ENCODE data around the gene SLC35A1. TPM values are rescaled to one million over a fixed set of nuclear protein-coding genes. Genes with fewer than 3 reads are reported as not detected.
"Not testable (repeated sequence)": the region's sequence is repeated elsewhere in the genome, so short reads cannot be mapped to it uniquely, and the experiment has no call there.

The SLC35A1 gene, protein sequence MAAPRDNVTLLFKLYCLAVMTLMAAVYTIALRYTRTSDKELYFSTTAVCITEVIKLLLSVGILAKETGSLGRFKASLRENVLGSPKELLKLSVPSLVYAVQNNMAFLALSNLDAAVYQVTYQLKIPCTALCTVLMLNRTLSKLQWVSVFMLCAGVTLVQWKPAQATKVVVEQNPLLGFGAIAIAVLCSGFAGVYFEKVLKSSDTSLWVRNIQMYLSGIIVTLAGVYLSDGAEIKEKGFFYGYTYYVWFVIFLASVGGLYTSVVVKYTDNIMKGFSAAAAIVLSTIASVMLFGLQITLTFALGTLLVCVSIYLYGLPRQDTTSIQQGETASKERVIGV
- 20.7 TPM for total RNA-seq

- DNase-seq (ENCODE audit: low spot score), result peak; percentile 84
These were observed at the start of gene SLC35A1 for GRCh38 chr6:87472525-87473418. TSS of gene SLC35A1 (plus strand) at chr6:87472974. CDS start at chr6:87473004, 30 bp downstream.

DNA sequence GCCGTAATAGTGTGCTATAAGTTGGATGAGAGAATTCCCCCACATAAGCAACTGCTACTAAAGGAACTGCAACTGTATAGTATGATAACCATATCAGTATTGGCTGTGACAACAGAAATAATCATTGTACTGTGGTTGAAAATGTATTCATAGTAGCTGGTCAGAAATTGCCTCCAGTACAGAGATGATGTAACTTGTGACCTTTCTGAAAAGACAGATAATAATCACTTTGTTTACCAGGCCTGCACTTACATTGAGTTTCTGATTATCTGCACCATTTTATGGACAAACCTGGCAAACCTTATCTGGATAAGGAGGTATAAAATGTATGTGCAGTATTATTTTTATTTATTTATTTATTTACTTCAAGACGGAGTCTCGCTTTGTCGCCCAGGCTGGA, 46.0 kb upstream of the SLC35A1 start:
- DNase-seq (ENCODE audit: low spot score), result no peak

DNA sequence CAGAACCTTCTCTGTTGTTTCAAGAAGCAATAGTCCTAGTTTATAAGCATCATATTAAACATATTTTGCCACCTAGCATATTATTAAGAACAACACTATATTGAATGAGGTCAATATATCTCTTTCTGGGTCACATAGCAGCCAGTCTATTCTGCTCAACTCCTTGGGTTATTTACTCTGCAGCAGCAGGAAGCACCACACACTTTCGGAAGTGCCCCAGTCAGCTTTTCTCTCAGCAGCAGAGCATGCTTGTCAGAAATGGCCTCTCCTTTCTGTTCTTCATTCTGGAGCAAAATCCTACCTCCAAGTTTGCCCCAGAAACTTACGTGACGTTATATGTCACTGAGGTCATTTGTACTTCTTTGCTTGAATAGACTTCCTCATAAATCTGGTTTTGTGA, 42.3 kb upstream of the SLC35A1 start:
- no peak for DNase-seq (ENCODE audit: low spot score)

- no peak for DNase-seq (ENCODE audit: low spot score)
These were observed 41.5 kb upstream of the SLC35A1 start for GRCh38 chr6:87431263-87431662.

DNA sequence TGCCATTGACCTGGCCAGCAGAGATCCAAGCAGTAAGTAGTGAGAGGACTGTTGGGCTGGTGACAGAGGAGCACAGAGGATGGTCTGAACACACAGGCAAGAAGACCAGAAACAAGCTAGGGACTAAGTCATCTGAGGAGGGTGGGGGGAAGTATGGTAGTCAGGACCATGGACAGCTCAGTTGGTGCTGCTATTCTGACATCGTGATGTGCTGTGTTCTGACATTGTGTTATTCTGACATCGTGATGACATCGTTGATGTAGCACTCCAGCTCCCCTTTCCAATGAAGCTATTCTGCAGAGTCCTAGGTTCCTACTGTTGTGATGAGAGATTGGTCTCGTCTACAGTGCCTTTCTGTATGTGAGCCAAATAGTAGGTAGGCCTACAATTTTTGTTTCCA, 36.3 kb upstream of the SLC35A1 start:
- DNase-seq (ENCODE audit: low spot score), result peak; percentile 57

GRCh38 chr6:87441711-87442110, 31.1 kb upstream of the SLC35A1 start:
- DNase-seq (ENCODE audit: low spot score), result no peak

DNA sequence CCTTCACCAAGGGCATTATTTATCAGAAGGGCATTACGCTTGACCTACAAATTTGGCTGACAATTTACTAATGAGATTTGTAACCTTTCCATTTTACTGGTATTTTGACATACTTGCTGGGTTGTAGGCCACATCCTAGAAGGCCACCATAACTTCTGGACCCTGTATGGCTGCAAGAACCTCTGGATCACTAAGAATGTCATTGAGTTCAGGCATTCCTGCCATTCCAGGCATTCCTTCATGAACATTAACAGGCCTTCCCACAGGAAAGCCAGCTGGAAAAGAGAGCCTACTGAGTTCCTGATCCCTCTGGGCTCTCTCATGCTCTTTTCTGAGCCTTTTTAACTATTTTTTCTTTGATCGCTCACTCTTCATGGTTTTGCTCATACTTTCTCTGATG, 28.4 kb upstream of the SLC35A1 start:
- no peak for DNase-seq (ENCODE audit: low spot score)

GRCh38 chr6:87465051-87465450, 7.7 kb upstream of the SLC35A1 start:
- DNase-seq (ENCODE audit: low spot score), result no peak

DNA sequence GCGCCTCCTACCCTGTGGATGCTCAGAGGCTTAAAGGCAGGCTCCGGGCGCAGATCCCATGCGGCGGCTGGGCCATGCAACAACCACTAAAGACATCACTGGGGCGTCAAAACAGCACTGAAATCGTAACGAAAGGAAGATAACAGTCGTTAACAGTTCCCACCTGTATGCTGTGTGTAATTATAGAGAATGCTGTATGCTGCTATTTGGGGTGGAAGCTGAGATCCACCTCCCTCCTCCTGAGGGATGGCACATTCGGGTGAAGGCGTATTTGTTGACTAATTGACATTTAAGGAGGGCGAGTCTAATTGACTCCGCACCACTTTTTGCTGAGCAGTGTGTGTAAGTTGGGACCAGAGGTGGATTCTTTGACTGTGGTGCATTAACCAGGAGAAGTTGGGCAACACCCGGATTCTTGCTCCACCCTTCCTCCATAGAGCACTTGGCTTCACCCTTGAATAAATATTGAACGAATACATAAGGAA, 687 bp downstream of the SLC35A1 start:
- no peak for DNase-seq (ENCODE audit: low spot score)

DNA sequence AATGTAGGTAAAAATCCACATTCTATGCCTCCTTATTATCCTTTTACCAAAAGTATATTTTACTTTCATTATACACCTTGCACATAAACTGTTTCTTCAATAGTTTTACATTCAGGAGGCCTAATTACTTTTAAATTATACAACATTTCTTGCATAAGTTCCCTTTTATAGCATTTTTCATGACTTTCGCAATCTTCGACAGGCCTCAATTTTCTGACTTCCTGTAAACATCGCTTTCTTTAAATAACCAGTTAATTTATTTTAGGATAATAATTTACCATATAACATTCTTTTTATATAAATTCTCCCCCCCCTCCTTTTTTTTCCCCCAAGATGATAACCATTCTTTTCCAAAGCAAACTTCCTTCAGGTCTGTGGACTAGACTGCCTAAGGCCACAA, 9.2 kb downstream of the SLC35A1 start:
- no peak for DNase-seq (ENCODE audit: low spot score)

- DNase-seq (ENCODE audit: low spot score), result no peak
These were observed 9.6 kb downstream of the SLC35A1 start for GRCh38 chr6:87482366-87482765.

DNA sequence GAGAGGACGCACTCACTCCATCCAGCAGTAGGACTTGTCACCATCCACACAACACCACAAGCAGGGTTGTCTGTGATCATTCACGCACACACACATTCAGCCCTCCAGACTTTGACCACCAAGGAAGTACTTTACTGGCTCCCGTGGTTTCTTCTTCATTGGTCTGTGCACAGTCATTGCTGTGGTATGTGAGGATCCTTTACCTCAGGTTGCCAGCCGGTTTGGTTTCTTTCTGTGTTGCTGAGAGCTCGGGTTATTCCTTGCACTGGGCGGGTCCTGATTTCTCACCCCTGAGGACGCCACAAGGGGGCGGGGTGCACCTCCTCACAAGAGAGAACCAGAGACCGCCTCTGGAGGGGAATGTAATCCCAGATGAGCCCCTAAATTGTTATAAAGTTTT, 11.2 kb downstream of the SLC35A1 start:
- no peak for DNase-seq (ENCODE audit: low spot score)

DNA sequence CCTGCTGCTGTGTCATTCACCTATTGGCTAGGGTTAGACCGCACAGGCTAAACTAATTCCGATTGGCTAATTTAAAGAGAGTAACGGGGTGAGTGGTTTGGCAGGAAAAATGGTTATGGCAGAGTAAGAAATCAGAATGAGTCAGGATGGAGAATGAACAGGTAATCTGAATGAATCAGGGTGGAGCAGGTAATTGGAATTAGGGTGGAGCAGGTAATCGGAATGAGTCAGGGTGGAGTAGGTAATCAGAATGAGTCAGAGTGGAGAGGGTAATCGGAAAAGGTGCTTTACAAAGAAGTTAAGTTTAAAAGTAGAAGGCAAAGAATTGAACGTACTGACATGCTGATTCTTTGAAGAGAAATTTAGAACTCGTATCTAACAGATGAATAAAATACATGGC, 11.7 kb downstream of the SLC35A1 start:
- DNase-seq (ENCODE audit: low spot score), result no peak

GRCh38 chr6:87487555-87487954, 14.8 kb downstream of the SLC35A1 start:
- DNase-seq (ENCODE audit: low spot score), result no peak

GRCh38 chr6:87489326-87489725, 16.6 kb downstream of the SLC35A1 start:
- not testable (repeated sequence) for DNase-seq (ENCODE audit: low spot score)

- no peak for DNase-seq (ENCODE audit: low spot score)
These were observed 22.1 kb downstream of the SLC35A1 start for GRCh38 chr6:87494761-87495422.

DNA sequence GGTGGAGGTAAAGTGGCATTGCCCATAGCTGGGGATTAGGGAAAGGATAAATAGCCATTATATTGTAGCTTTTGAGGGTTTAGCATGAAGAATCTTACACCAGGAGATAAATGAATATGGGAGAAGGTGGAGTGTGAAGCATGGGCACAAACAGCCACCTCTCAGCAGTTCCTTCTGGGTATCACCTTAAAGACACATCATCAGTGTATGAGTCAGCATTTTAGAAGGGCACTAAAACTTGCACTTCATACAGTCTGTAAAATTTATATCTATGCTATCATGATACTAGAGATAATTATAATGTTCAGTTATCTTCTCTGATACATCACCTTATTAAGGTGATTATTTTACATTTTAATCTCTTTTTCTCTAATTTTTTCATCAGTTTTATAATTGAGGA, 25.3 kb downstream of the SLC35A1 start:
- DNase-seq (ENCODE audit: low spot score), result no peak

DNA sequence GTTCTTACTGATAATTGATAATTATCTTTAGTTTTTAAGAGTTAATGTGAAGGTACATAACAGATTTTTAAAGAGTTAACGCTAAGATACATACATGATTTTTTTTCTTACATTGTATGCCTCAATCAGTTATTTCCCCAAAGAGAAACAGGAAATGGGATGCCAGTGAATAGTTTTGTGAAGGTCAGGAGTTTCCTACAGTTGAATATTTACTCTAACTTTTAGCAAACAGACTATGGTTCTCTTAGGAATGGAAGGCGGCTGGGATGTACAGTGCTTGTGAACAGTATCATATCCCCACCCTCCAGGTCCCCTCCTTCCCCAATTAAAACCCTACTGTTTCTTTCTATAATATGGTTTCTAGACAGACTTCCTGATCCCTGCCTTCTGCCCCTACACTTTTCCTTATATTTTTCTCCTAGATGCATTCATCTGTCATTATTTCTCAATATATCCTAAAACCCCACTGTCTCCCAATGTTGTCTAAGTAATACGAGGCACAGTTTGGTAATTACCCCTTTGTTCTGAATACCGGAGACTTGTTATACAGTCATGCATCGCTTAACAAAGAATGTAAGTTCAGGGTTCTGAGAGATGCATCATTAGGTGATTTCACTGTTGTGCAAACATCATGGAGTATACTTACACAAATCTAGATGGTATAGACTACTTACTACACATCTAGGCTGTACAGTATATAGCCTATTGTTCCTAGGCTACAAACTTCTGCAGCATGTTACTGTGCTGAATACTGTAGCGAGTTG, 29.2 kb downstream of the SLC35A1 start:
- DNase-seq (ENCODE audit: low spot score), result no peak

DNA sequence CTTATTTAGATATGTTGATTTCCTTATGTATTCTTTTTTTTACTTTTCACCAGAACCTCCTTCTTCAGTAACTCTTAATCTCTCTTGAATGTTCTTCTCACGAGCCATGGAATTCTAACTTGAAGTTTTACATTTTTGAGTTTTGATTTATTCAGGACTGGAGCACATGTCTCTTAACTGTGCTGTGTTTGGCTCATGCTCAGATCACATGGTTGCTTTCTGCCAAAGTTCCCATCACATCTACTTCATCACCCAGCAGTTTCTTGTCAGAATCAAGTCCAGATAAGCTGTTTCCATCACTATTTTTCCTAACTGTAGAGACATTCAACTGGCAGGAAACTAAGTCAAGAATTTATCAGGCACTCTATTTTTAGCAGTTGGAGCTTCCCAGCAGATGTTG, 31.7 kb downstream of the SLC35A1 start:
- DNase-seq (ENCODE audit: low spot score), result no peak

- no peak for DNase-seq (ENCODE audit: low spot score)
These were observed 42.1 kb downstream of the SLC35A1 start for GRCh38 chr6:87514831-87515230.

GRCh38 chr6:87518453-87518852, 45.7 kb downstream of the SLC35A1 start:
- no peak for DNase-seq (ENCODE audit: low spot score)

DNA sequence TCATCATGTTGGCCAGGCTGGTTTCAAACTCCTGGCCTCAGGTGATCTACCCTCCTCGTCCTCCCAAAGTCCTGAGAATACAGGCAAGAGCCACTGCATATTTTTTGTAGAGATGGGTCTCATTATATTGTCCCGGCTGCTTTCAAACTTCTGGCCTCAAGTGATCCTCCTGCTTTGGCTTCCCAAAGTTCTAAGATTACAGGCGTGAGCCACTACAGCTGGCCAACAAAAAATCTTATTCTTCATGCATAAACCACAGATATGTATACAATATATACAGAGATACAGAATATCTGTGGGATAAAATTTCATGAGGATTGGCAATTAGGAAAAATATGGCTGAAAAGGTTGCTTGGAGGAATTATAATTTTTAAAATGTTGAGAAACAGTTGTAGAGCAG, 49.9 kb downstream of the SLC35A1 start:
- no peak for DNase-seq (ENCODE audit: low spot score)
